ENCODE data around the gene GRID1. TPM values are rescaled to one million over a fixed set of nuclear protein-coding genes. Genes with fewer than 3 reads are reported as not detected.

GRID1 gene
- total RNA-seq, 1 experiment from 2014 or later: 0.37 TPM

DNA sequence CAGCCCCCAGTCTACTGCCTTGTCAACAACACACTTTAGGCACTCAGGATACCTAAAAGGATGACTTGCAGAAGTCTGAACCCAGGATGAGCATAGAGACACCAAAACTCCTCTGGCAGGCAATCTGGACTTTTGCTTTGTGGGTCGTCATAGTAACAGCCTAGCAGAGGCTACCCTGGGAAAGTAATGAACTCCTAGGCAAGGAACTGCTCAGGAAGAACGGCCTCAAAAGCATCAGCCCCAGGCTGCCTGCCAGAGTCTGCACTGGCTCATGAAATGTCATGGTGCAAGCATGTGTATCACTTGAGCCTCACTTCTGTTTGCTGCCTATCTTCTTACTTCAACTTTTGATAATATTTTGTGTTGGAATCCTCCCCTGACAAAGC is 715.1 kb downstream of the GRID1 start:
- CTCF ChIA-PET: no interaction called here

DNA sequence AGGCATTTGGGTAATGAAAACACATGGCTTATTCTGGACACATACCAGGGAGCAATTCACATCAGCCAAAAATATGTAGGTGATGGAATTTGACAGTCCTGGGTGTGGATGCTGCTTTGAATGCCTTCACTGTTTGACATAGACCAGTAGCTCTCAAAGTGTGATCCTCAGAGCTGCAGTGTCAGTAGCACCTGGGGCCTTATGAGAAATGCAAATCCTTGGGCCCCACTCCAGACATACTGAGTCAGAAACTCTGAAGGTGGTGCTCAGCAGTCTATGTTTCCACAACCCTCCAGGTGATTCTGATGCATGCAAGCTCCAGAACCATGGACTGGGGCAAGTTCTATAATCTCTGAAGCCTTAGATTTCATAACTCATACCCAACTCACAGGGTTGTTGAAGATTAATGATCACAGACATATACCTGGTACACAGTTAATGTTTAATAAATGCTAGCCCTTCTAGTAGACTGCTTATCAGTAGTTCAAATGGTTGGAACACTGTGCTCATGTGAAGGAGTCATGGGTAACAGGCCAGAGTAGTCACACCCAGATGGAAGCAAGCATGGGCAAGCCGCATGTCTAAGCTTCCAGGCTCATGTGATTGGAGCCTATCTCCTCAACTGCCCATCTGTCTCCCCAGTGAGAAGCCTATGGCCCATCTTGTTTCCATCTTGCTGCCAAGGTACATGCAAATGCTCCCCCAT is 715.7 kb downstream of the GRID1 start:
- Mint-ChIP-seq H3K9me3 (peaks cover 4% of the 10 kb centered on the region; the same call in 1 of the 2 replicates), H3K4me1 (peaks cover 10% of the 10 kb centered on the region), H3K36me3 (no peaks in the 10 kb centered on the region), H3K4me3 (no peak overlapping the region), H3K27ac (no peak overlapping the region), H3K27me3 (ENCODE audit: low read depth) (no peaks in the 10 kb centered on the region)
- CTCF ChIA-PET: no interaction called here
- no peak for ATAC-seq
- POLR2A ChIA-PET: no interaction called here
- no peak for DNase-seq (ENCODE audit: low spot score)
- no peak for TF ChIP-seq TEAD4 (CRISPR knock-in tag; IDR thresholded peaks at IDR 0.05)
- TF ChIP-seq, protein P1, sequence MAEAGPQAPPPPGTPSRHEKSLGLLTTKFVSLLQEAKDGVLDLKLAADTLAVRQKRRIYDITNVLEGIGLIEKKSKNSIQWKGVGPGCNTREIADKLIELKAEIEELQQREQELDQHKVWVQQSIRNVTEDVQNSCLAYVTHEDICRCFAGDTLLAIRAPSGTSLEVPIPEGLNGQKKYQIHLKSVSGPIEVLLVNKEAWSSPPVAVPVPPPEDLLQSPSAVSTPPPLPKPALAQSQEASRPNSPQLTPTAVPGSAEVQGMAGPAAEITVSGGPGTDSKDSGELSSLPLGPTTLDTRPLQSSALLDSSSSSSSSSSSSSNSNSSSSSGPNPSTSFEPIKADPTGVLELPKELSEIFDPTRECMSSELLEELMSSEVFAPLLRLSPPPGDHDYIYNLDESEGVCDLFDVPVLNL (CRISPR knock-in tag; IDR thresholded peaks at IDR 0.05; ENCODE audit: borderline replicate concordance, low read depth): no peak
- TF ChIP-seq ELF4 (CRISPR knock-in tag; IDR thresholded peaks at IDR 0.05; ENCODE audit: low read depth): no peak
- TF ChIP-seq, protein P2, sequence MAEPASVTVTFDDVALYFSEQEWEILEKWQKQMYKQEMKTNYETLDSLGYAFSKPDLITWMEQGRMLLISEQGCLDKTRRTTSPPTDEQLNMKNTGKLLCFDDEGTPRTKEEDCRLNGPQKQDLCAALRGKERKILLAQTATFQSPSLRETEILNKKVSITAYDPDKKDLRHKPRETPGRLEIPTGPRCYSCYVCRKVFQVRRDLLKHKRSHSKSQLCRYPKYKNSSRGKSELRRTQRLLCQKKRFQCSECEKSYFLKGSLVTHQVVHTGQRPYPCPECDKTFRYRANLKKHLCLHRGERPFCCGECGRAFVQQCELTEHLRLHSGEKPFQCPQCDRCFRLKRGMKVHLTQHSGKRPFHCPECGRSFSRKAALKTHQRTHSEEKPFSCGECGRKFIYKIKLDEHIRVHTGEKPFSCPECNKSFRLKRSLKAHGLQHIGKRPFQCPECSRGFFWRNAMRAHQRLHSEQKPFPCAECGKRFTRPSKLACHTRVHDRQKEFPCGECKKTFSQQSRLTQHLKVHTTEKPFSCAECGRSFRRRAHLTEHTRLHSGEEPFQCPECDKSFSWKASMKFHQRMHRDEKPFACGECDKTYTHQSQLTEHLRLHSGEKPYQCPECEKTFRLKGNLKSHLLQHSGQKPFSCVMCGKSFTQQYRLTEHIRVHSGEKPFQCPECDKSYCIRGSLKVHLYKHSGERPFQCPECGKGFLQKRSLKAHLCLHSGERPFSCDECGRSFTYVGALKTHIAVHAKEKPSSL (CRISPR knock-in tag; conservative IDR thresholded peaks at IDR 0.05): no peak
- TF ChIP-seq ZNF263 (CRISPR knock-in tag; IDR thresholded peaks at IDR 0.05; ENCODE audit: low read depth): no peak
- TF ChIP-seq, protein P3, sequence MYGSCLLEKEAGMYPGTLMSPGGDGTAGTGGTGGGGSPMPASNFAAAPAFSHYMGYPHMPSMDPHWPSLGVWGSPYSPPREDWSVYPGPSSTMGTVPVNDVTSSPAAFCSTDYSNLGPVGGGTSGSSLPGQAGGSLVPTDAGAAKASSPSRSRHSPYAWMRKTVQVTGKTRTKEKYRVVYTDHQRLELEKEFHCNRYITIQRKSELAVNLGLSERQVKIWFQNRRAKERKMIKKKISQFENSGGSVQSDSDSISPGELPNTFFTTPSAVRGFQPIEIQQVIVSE (CRISPR knock-in tag; IDR thresholded peaks at IDR 0.05; ENCODE audit: borderline replicate concordance): no peak
- no peak for TF ChIP-seq SP1 (CRISPR knock-in tag; conservative IDR thresholded peaks at IDR 0.05)
- TF ChIP-seq, protein P4, sequence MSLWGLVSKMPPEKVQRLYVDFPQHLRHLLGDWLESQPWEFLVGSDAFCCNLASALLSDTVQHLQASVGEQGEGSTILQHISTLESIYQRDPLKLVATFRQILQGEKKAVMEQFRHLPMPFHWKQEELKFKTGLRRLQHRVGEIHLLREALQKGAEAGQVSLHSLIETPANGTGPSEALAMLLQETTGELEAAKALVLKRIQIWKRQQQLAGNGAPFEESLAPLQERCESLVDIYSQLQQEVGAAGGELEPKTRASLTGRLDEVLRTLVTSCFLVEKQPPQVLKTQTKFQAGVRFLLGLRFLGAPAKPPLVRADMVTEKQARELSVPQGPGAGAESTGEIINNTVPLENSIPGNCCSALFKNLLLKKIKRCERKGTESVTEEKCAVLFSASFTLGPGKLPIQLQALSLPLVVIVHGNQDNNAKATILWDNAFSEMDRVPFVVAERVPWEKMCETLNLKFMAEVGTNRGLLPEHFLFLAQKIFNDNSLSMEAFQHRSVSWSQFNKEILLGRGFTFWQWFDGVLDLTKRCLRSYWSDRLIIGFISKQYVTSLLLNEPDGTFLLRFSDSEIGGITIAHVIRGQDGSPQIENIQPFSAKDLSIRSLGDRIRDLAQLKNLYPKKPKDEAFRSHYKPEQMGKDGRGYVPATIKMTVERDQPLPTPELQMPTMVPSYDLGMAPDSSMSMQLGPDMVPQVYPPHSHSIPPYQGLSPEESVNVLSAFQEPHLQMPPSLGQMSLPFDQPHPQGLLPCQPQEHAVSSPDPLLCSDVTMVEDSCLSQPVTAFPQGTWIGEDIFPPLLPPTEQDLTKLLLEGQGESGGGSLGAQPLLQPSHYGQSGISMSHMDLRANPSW (CRISPR knock-in tag; conservative IDR thresholded peaks at IDR 0.05; ENCODE audit: low read depth): no peak
- TF ChIP-seq HMGA2 (CRISPR knock-in tag; IDR thresholded peaks at IDR 0.05): no peak
- TF ChIP-seq CBFB (CRISPR knock-in tag; IDR thresholded peaks at IDR 0.05; ENCODE audit: low read depth): no peak
- TF ChIP-seq KAT7 (CRISPR knock-in tag; IDR thresholded peaks at IDR 0.05; ENCODE audit: borderline replicate concordance): no peak
- no peak for TF ChIP-seq SMAD3 (CRISPR knock-in tag; IDR thresholded peaks at IDR 0.05; ENCODE audit: borderline replicate concordance)
- TF ChIP-seq PRRX2 (CRISPR knock-in tag; IDR thresholded peaks at IDR 0.05): no peak
- TF ChIP-seq, protein P5, sequence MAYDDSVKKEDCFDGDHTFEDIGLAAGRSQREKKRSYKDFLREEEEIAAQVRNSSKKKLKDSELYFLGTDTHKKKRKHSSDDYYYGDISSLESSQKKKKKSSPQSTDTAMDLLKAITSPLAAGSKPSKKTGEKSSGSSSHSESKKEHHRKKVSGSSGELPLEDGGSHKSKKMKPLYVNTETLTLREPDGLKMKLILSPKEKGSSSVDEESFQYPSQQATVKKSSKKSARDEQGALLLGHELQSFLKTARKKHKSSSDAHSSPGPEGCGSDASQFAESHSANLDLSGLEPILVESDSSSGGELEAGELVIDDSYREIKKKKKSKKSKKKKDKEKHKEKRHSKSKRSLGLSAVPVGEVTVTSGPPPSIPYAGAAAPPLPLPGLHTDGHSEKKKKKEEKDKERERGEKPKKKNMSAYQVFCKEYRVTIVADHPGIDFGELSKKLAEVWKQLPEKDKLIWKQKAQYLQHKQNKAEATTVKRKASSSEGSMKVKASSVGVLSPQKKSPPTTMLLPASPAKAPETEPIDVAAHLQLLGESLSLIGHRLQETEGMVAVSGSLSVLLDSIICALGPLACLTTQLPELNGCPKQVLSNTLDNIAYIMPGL (CRISPR knock-in tag; IDR thresholded peaks at IDR 0.05): no peak

More for the DNA sequence above, 715.1 kb downstream of the GRID1 start:
- POLR2A ChIA-PET: no interaction called here
- H3K27me3 Mint-ChIP-seq (ENCODE audit: low read depth): no peaks in the 10 kb centered on the region
- H3K9me3 Mint-ChIP-seq: peaks cover 4% of the 10 kb centered on the region; the same call in 1 of the 2 replicates
- H3K36me3 Mint-ChIP-seq: no peaks in the 10 kb centered on the region
- H3K4me3 Mint-ChIP-seq: no peak overlapping the region
- ATAC-seq: no peak
- no peak overlapping the region for H3K27ac Mint-ChIP-seq
- TF ChIP-seq ZNF423 (CRISPR knock-in tag; IDR thresholded peaks at IDR 0.05) (no peak), SOX15 (CRISPR knock-in tag; IDR thresholded peaks at IDR 0.05) (no peak), GTF2I (CRISPR knock-in tag; conservative IDR thresholded peaks at IDR 0.05) (no peak), NR3C1 (CRISPR knock-in tag; conservative IDR thresholded peaks at IDR 0.05; ENCODE audit: low read depth) (no peak), NFE2L1 (CRISPR knock-in tag; IDR thresholded peaks at IDR 0.05) (no peak), CBFB (CRISPR knock-in tag; IDR thresholded peaks at IDR 0.05; ENCODE audit: low read depth) (no peak), MXD4 (CRISPR knock-in tag; IDR thresholded peaks at IDR 0.05; ENCODE audit: borderline replicate concordance) (no peak)
- TF ChIP-seq, protein P2 (CRISPR knock-in tag; conservative IDR thresholded peaks at IDR 0.05): no peak
- TF ChIP-seq, protein P6, sequence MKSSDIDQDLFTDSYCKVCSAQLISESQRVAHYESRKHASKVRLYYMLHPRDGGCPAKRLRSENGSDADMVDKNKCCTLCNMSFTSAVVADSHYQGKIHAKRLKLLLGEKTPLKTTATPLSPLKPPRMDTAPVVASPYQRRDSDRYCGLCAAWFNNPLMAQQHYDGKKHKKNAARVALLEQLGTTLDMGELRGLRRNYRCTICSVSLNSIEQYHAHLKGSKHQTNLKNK (CRISPR knock-in tag; IDR thresholded peaks at IDR 0.05): no peak
- TF ChIP-seq, protein P3 (CRISPR knock-in tag; IDR thresholded peaks at IDR 0.05; ENCODE audit: borderline replicate concordance): no peak
- H3K4me1 Mint-ChIP-seq: peaks cover 10% of the 10 kb centered on the region
- no peak for DNase-seq (ENCODE audit: low spot score)

Measured in WTC11 (cell line).